Chondrocyte (in vitro differentiated cells): ENCODE data around the gene TTC22. TPM values are rescaled to one million over a fixed set of nuclear protein-coding genes. Genes with fewer than 3 reads are reported as not detected.

Experiments used
- DNase-seq: peaks from one replicate; pipeline ENCODE4 v3.0.0; 2021; ENCODE audit warnings: mixed read lengths, low spot score
- H3K27ac Mint-ChIP-seq: one replicate; pipeline ENCODE4 v1.8.0; 2021; ENCODE audit warnings: mild to moderate bottlenecking, moderate library complexity, mixed read lengths; ENCODE audit not compliant: unreplicated experiment
- H3K27me3 Mint-ChIP-seq: 2 replicates; pipeline ENCODE4 v1.8.0; 2021; ENCODE audit warnings: low read depth, mixed read lengths
- H3K36me3 Mint-ChIP-seq: 2 replicates; pipeline ENCODE4 v1.8.0; 2021; ENCODE audit warnings: low read depth, mixed read lengths
- H3K4me1 Mint-ChIP-seq: 2 replicates; pipeline ENCODE4 v1.8.0; 2021; ENCODE audit warnings: low read depth, mild to moderate bottlenecking, mixed read lengths
- H3K4me3 Mint-ChIP-seq: one replicate; pipeline ENCODE4 v1.8.0; 2021; ENCODE audit warnings: mild to moderate bottlenecking, moderate library complexity, mixed read lengths; ENCODE audit not compliant: unreplicated experiment
- H3K9me3 Mint-ChIP-seq: 2 replicates; pipeline ENCODE4 v1.8.0; 2021; ENCODE audit warnings: low read depth, mixed read lengths
- CTCF ChIP-seq: fragments of 200-600 bp; sonication (generic); IDR thresholded peaks from 2 replicates; pipeline ENCODE4 v1.5.0; 2021; ENCODE audit warnings: antibody characterized with exemption, mild to moderate bottlenecking, moderate library complexity
- total RNA-seq: library from RNA; stranded (reverse); gene quantifications from 3 replicates; pipeline ENCODE4 v1.2.1, GENCODE V29; 2021

The TTC22 gene
- total RNA-seq, 1 donor from 2014 or later = not detected

- TF ChIP-seq CTCF = no peak
- Mint-ChIP-seq H3K36me3 (no peaks in the 10 kb centered on the region), H3K9me3 (peaks cover 2% of the 10 kb centered on the region), H3K27ac (no peak overlapping the region), H3K4me1 (no peaks in the 10 kb centered on the region), H3K27me3 (peaks cover 25% of the 10 kb centered on the region), H3K4me3 (no peak overlapping the region)
- DNase-seq = no peak
Observed at GRCh38 chr1:54787604-54788003, 13.5 kb downstream of the TTC22 start.

- H3K4me1 Mint-ChIP-seq = no peaks in the 10 kb centered on the region
- TF ChIP-seq CTCF = no peak
- H3K27ac Mint-ChIP-seq = no peak overlapping the region
- no peak for DNase-seq
- no peaks in the 10 kb centered on the region for H3K36me3 Mint-ChIP-seq
- H3K4me3 Mint-ChIP-seq = no peak overlapping the region
- no peaks in the 10 kb centered on the region for H3K9me3 Mint-ChIP-seq
- peaks cover 29% of the 10 kb centered on the region for H3K27me3 Mint-ChIP-seq
Observed at GRCh38 chr1:54786778-54787177, 14.3 kb downstream of the TTC22 start.

DNA sequence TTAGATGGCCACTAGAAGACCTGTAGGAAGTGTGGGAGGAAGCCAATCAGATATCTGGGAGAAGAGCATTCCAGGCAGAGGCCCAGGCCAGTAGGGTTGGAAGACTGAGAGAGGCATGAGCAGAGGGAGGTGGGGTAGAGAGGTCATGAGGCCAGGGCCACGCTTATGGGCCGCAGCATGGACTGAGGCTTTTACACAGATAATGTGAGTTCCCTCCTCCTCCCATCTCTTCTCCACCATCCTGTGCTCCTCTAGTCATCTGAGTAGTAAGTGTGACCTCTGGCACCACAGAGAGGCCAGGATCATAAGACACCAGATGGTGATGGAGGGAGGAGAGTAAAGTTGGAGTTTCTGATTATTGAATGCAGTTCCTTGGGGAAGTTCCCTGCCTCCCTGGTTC, 17.1 kb downstream of the TTC22 start:
- no peaks in the 10 kb centered on the region for H3K9me3 Mint-ChIP-seq
- no peak for DNase-seq
- peaks cover 24% of the 10 kb centered on the region for H3K27me3 Mint-ChIP-seq
- H3K36me3 Mint-ChIP-seq = no peaks in the 10 kb centered on the region
- TF ChIP-seq CTCF = no peak
- no peaks in the 10 kb centered on the region for H3K4me1 Mint-ChIP-seq
- no peak overlapping the region for H3K4me3 Mint-ChIP-seq
- no peak overlapping the region for H3K27ac Mint-ChIP-seq

DNA sequence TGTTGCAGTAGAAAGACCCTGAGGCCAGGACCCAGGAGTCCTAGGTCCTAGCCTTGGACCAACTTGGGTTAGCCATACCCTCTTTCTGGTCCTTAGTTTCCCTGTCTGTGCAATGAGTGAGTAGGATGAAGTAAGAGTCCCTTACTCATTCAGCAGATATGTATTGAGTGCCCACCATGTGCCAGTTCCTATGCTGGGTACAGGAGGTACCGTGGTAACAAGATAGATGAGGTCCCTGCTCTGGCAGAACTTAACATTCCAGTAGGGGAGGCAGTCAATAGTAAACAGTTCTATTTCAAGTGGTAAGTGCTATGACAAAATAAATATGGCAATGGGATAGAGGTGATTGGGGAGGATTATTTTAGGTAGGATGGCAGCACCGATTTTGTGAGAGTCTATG, 18.5 kb downstream of the TTC22 start:
- Mint-ChIP-seq H3K9me3 (no peaks in the 10 kb centered on the region), H3K27me3 (peaks cover 31% of the 10 kb centered on the region), H3K4me3 (no peak overlapping the region), H3K4me1 (no peaks in the 10 kb centered on the region), H3K36me3 (no peaks in the 10 kb centered on the region), H3K27ac (no peak overlapping the region)
- no peak for TF ChIP-seq CTCF
- DNase-seq = no peak

DNA sequence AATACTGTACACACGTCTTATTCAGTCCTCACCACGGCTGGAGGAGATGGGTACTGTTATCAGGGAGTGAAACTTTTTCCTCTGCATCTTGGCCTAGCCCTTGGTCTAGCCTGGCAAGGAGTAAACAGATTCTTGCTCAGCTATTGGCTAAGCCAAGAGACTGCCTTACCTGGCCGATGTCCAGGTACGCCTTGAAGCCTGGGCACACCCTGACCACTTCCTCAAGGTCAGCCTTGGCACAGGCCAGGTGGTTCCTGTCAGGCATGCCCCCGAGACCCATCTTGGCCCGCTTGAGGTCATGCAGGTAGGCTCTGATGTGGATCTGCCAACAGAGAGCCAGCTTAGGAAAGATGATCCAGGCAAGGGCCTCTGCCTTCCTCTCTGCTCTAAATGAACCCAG, 19.0 kb downstream of the TTC22 start:
- H3K9me3 Mint-ChIP-seq = no peaks in the 10 kb centered on the region
- no peak for TF ChIP-seq CTCF
- H3K36me3 Mint-ChIP-seq = no peaks in the 10 kb centered on the region
- H3K4me3 Mint-ChIP-seq = no peak overlapping the region
- no peak overlapping the region for H3K27ac Mint-ChIP-seq
- H3K4me1 Mint-ChIP-seq = no peaks in the 10 kb centered on the region
- DNase-seq = no peak
- H3K27me3 Mint-ChIP-seq = peaks cover 29% of the 10 kb centered on the region
